Measurements from ENCODE around the gene RAB33A. TPM values are rescaled to one million over a fixed set of nuclear protein-coding genes. Genes with fewer than 3 reads are reported as not detected.

The RAB33A gene
- polyA plus RNA-seq, 1 donor (not counting 4 experiments of a cell fraction or from before 2014, with no cell fraction given), result not detected

DNA sequence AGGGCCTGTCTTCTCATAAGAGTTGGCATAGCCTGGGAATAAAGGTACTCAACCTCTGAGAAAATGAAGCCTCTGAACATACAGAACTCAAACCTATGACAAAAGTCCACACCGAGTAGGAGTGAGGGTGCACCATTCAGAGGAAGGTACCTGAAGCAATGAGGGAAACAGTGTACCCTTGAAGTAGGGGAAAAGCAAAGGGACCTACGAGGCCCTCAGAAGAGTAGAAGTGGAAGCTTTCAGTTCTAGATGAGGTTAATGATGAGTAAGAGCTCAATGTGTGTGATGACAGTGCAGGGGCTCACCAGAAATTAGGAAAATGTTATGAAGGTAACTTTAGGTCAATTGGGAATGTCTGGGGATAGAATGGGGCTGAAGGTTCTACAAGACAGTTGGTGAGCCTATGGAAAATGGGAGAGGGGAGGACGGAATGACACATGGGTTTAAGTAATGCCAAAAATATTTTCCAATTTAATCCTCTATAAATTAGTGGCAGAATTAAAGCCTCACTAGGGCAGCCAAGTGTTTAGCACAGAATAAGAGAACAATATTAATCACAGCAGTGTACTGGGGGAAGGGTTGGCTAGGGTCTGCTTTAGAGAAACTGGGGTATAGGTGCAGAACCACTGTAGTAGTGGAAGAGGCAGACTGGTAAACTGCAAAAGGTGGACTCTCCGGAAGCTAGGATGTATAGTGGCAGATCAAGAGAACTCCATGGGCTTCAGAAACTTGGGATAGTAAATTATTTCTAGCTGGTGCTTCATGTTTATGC is 39.8 kb downstream of the RAB33A start:
- FAIRE-seq (no peak), DNase-seq (ENCODE audit: low read depth, low spot score) (no peak)
- H3K4me3 ChIP-seq (ENCODE audit: control insufficient read depth in 2 of 3, extremely low read depth in 1 of 3, insufficient read depth in 2 of 3, low read depth in 1 of 3, low read length in 3 of 3), result no peak overlapping the region
- no peaks in the 10 kb centered on the region for H4K20me1 ChIP-seq (ENCODE audit: control insufficient read depth, extremely low read depth, insufficient read depth, low read length)
- H3K4me1 ChIP-seq (ENCODE audit: control insufficient read depth, extremely low read depth, insufficient read depth, low read length), result no peaks in the 10 kb centered on the region
- H3K4me2 ChIP-seq (ENCODE audit: control insufficient read depth, extremely low read depth, insufficient read depth, low read depth, low read length), result no peak overlapping the region
- no peak overlapping the region for H3K27ac ChIP-seq (ENCODE audit: control insufficient read depth, insufficient read depth, low read length)
- H3K27me3 ChIP-seq (ENCODE audit: control insufficient read depth, extremely low read depth, insufficient read depth, low read length), result no peaks in the 10 kb centered on the region
- no peaks in the 10 kb centered on the region for H3K9me1 ChIP-seq (ENCODE audit: control insufficient read depth, extremely low read depth, insufficient read depth, low read length)
- no peaks in the 10 kb centered on the region for H3K79me2 ChIP-seq (ENCODE audit: control insufficient read depth, insufficient read depth, low read length)
- no peak overlapping the region for H2AFZ ChIP-seq (ENCODE audit: control insufficient read depth, low read length)
- dilution Hi-C loops (cut with MboI; ENCODE audit: extremely low pct_ligation_motif_present, low sequenced_read_pairs), result loop anchor here (10.0 kb wide), 1 partner anchor 57 kb away; no protein-coding TSS in a partner anchor
- peaks cover 0 to 2% of the 10 kb centered on the region in 2 experiments for H3K36me3 ChIP-seq (ENCODE audit: control insufficient read depth in 2 of 2, extremely low read depth in 1 of 2, insufficient read depth in 2 of 2, low read length in 2 of 2)
- TF ChIP-seq CTCF (optimal IDR thresholded peaks at IDR 0.05 in 1 of 3, IDR thresholded peaks at IDR 0.05 in 1 of 3, conservative IDR thresholded peaks at IDR 0.05 in 1 of 3; ENCODE audit: extremely low read depth in 1 of 3, insufficient read depth in 2 of 3, low read length in 3 of 3) (no peak), EZH2 (IDR thresholded peaks at IDR 0.05; ENCODE audit: low read length) (no peak)
- H3K9ac ChIP-seq (ENCODE audit: control insufficient read depth, extremely low read depth, insufficient read depth, low read length), result no peak overlapping the region
- H3K9me3 ChIP-seq (ENCODE audit: control insufficient read depth, low read depth, low read length), result no peaks in the 10 kb centered on the region

GRCh38 chrX:130212371-130212770 is 40.6 kb downstream of the RAB33A start:
- H3K27ac ChIP-seq (ENCODE audit: control insufficient read depth, insufficient read depth, low read length), result no peak overlapping the region
- FAIRE-seq (no peak), DNase-seq (ENCODE audit: low read depth, low spot score) (no peak)
- H3K36me3 ChIP-seq (ENCODE audit: control insufficient read depth in 2 of 2, extremely low read depth in 1 of 2, insufficient read depth in 2 of 2, low read length in 2 of 2), result peaks cover 0 to 2% of the 10 kb centered on the region in 2 experiments
- no peaks in the 10 kb centered on the region for H4K20me1 ChIP-seq (ENCODE audit: control insufficient read depth, extremely low read depth, insufficient read depth, low read length)
- no peaks in the 10 kb centered on the region for H3K79me2 ChIP-seq (ENCODE audit: control insufficient read depth, insufficient read depth, low read length)
- H3K4me2 ChIP-seq (ENCODE audit: control insufficient read depth, extremely low read depth, insufficient read depth, low read depth, low read length), result no peak overlapping the region
- no peaks in the 10 kb centered on the region for H3K27me3 ChIP-seq (ENCODE audit: control insufficient read depth, extremely low read depth, insufficient read depth, low read length)
- no peaks in the 10 kb centered on the region for H3K9me1 ChIP-seq (ENCODE audit: control insufficient read depth, extremely low read depth, insufficient read depth, low read length)
- dilution Hi-C loops (cut with MboI; ENCODE audit: extremely low pct_ligation_motif_present, low sequenced_read_pairs), result loop anchor here (10.0 kb wide), 1 partner anchor 58 kb away; no protein-coding TSS in a partner anchor
- no peak overlapping the region for H3K9ac ChIP-seq (ENCODE audit: control insufficient read depth, extremely low read depth, insufficient read depth, low read length)
- H3K9me3 ChIP-seq (ENCODE audit: control insufficient read depth, low read depth, low read length), result no peaks in the 10 kb centered on the region
- no peak overlapping the region for H3K4me3 ChIP-seq (ENCODE audit: control insufficient read depth in 2 of 3, extremely low read depth in 1 of 3, insufficient read depth in 2 of 3, low read depth in 1 of 3, low read length in 3 of 3)
- H2AFZ ChIP-seq (ENCODE audit: control insufficient read depth, low read length), result no peak overlapping the region
- TF ChIP-seq EZH2 (IDR thresholded peaks at IDR 0.05; ENCODE audit: low read length) (no peak), CTCF (optimal IDR thresholded peaks at IDR 0.05 in 1 of 3, IDR thresholded peaks at IDR 0.05 in 1 of 3, conservative IDR thresholded peaks at IDR 0.05 in 1 of 3; ENCODE audit: extremely low read depth in 1 of 3, insufficient read depth in 2 of 3, low read length in 3 of 3) (no peak)
- H3K4me1 ChIP-seq (ENCODE audit: control insufficient read depth, extremely low read depth, insufficient read depth, low read length), result no peaks in the 10 kb centered on the region
